Measurements from ENCODE around the gene IMMP2L.

Gene IMMP2L

DNA sequence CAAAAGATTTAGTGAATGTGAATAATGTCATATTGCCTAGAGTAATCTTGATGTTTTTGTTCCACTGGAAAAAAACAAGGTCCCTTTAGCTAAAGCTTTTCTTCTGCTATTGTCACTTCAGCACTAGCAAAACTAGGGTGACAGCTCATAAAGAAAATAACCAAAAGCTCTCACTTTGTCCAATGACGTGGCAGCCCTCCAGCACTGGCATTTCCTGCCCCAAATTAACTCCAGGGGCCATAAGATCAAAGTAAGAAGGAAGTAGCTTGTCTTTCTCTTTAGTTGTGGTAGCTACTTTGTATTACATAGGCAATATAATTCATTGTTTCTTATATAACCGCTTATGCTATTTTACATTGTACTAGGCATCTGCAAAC is 424.1 kb downstream of the IMMP2L start:
- DNase-seq = peak; percentile 15
- no peaks in the 10 kb centered on the region for H3K9me3 ChIP-seq
- TF ChIP-seq, protein P1, sequence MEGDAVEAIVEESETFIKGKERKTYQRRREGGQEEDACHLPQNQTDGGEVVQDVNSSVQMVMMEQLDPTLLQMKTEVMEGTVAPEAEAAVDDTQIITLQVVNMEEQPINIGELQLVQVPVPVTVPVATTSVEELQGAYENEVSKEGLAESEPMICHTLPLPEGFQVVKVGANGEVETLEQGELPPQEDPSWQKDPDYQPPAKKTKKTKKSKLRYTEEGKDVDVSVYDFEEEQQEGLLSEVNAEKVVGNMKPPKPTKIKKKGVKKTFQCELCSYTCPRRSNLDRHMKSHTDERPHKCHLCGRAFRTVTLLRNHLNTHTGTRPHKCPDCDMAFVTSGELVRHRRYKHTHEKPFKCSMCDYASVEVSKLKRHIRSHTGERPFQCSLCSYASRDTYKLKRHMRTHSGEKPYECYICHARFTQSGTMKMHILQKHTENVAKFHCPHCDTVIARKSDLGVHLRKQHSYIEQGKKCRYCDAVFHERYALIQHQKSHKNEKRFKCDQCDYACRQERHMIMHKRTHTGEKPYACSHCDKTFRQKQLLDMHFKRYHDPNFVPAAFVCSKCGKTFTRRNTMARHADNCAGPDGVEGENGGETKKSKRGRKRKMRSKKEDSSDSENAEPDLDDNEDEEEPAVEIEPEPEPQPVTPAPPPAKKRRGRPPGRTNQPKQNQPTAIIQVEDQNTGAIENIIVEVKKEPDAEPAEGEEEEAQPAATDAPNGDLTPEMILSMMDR (IDR thresholded peaks at IDR 0.05; ENCODE audit: low read depth, low read length) = no peak
- H3K4me1 ChIP-seq = peaks cover 15% of the 10 kb centered on the region
- H3K4me3 ChIP-seq (ENCODE audit: low read depth, low read length) = no peak overlapping the region
- no peaks in the 10 kb centered on the region for H3K36me3 ChIP-seq
- no peaks in the 10 kb centered on the region for H3K27me3 ChIP-seq

DNA sequence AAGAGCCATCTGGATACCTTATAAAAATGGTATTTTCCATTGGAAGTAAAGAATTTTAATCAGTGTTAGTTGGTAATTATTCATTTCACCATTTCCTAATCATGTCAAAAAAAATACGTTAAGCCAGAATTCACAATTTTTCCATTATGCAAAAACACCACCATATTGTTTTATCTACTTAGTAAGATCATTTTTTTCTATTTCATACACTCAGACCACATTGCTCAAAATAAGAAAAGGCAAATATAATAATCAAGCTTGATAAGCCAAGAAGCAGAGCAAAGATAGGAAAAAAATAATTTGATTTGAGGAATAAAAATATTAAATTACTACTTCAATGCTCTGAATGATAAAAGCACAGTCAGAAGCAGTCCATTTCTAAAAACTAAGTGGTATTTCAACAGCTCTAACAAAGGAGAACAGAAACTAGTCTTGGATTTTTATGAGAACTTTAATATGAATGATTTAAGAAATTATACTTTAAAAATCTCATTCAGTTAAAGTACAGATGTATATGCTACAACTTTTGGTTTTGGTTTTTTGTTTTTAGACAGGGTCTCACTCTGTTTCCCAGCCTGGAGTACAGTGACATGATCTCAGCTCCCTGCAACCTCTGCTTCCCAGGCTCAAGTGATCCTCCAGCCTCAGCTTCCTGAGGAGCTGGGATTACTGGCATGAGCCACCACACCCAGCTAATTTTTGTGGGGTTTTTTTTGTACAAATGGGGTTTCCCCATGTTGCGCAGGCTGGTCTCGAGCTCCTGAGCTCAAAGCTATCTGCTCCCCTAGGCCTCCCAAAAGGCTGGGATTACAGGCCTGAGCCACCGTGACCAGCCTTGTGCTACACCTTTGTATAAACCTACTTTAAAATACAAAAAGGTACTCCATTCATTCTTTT is 424.7 kb downstream of the IMMP2L start:
- H3K27me3 ChIP-seq = no peaks in the 10 kb centered on the region
- H3K4me1 ChIP-seq = peaks cover 18% of the 10 kb centered on the region
- peak; percentile 16 for DNase-seq
- no peaks in the 10 kb centered on the region for H3K36me3 ChIP-seq
- H3K9me3 ChIP-seq = no peaks in the 10 kb centered on the region
- no peak overlapping the region for H3K4me3 ChIP-seq (ENCODE audit: low read depth, low read length)
- TF ChIP-seq, protein P1 (IDR thresholded peaks at IDR 0.05; ENCODE audit: low read depth, low read length) = no peak

DNA sequence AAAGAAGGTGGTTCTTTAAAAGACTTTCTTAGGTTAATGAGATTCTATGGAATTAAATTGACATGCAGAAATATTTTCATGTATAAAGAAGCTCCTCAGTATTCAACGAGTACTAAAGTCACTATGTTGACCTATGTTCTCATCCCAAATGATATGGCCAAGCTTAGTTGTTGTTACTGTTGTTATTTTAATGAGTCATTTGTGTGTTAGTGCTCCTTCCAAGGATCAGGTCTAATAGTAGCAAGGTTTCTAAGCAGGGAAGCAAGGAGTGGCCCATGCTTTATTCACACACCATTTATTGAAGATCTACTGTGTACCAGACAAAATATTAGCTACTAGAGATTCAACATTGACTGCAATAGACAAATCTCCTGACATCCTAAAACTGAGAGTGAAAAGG is 429.5 kb downstream of the IMMP2L start:
- H3K4me3 ChIP-seq (ENCODE audit: low read depth, low read length) = no peak overlapping the region
- TF ChIP-seq, protein P1 (IDR thresholded peaks at IDR 0.05; ENCODE audit: low read depth, low read length) = no peak
- peaks cover 8% of the 10 kb centered on the region for H3K4me1 ChIP-seq
- DNase-seq = no peak
- H3K27me3 ChIP-seq = no peaks in the 10 kb centered on the region
- H3K9me3 ChIP-seq = no peaks in the 10 kb centered on the region
- no peaks in the 10 kb centered on the region for H3K36me3 ChIP-seq

DNA sequence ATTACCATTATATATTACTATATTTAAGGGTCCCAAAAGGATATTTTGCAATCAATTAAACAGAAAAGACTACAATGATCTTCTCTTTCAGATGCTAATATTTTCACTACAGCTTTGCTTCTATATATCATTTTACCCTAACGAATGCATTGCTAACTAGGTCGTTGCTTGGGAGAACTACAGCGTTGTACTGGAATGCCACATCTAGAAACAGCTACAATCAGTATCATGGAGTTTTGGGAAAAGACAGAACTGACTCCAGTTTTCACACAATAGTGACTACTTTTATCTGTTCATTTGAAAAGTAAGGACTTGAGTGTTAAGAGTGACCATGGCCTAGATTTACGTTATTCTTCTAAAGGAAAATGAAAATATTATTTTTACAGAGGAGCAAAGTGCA is 432.9 kb downstream of the IMMP2L start:
- Histone ChIP-seq H3K9me3 (no peaks in the 10 kb centered on the region), H3K4me3 (ENCODE audit: low read depth, low read length) (no peak overlapping the region), H3K27me3 (no peaks in the 10 kb centered on the region), H3K36me3 (peaks cover 12% of the 10 kb centered on the region), H3K4me1 (peaks cover 3% of the 10 kb centered on the region; the same call in 1 of the 2 replicates)
- no peak for DNase-seq
- TF ChIP-seq, protein P1 (IDR thresholded peaks at IDR 0.05; ENCODE audit: low read depth, low read length) = no peak

DNA sequence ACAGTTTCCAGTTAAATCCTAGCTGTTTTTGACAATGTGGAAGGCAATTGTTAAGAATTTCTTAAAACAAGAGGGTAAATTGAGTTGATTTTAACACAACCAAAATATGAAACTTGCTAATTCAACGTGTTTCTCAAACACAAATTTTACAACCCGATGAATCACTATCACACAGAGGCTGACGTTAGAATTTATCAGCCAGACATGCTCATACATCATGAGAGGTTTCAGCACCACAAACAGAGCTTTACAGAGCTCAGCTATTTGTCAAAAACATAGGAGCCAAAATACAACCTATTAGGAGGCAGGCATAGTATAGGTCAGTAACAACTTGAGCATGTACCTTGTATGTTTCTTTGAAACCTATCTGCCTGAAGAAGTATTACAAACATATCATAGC is 435.3 kb downstream of the IMMP2L start:
- TF ChIP-seq, protein P1 (IDR thresholded peaks at IDR 0.05; ENCODE audit: low read depth, low read length) = no peak
- no peak overlapping the region for H3K4me3 ChIP-seq (ENCODE audit: low read depth, low read length)
- H3K36me3 ChIP-seq = peaks cover 37% of the 10 kb centered on the region
- no peaks in the 10 kb centered on the region for H3K9me3 ChIP-seq
- no peak for DNase-seq
- H3K4me1 ChIP-seq = no peaks in the 10 kb centered on the region; the same call in 1 of the 2 replicates
- no peaks in the 10 kb centered on the region for H3K27me3 ChIP-seq

DNA sequence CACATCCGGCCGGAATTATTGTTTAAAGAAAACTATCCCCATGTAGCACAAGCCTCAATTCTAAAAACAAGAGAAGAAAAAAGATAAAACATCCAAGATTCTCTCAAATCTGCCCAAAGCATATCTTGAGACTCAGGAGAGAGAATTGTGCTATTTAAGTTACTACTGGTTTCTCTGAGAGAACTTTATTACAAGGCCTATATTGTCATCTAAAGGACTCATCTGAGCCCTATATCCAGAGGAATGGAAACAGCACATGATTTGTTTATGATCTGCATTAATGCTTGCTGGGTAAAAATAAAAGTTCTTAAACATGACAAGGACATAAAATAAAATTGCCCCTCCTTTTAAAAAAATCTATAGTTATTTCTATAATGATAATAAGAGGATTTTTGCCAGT is 446.3 kb downstream of the IMMP2L start:
- TF ChIP-seq, protein P1 (IDR thresholded peaks at IDR 0.05; ENCODE audit: low read depth, low read length) = no peak
- no peaks in the 10 kb centered on the region for H3K4me1 ChIP-seq
- H3K27me3 ChIP-seq = no peaks in the 10 kb centered on the region
- H3K9me3 ChIP-seq = no peaks in the 10 kb centered on the region
- H3K4me3 ChIP-seq (ENCODE audit: low read depth, low read length) = no peak overlapping the region
- DNase-seq = no peak
- H3K36me3 ChIP-seq = peaks cover 30% of the 10 kb centered on the region

Data from BE2C (cell line).